HCT116 (cell line): ENCODE data around the gene SSR1. TPM values are rescaled to one million over a fixed set of nuclear protein-coding genes. Genes with fewer than 3 reads are reported as not detected.

Source experiments
- ATAC-seq: fragments of 200-7000 bp; cut with Tn5 transposase; 2 replicates; pipeline ENCODE4 v1.9.1; 2020; ENCODE audit warnings: mild to moderate bottlenecking, moderate library complexity
- BruUV-seq: library from RNA; stranded (reverse); fragments of 400-500 nt; replicated peaks from 2 replicates; lab custom pipeline; 2021; lab: Mats Ljungman, UMichigan
- CTCF ChIA-PET: fragments of 300-600 bp; sonication (Branson Sonifier 250); formaldehyde crosslinking; loops from one replicate; lab custom pipeline; 2021; ENCODE audit warnings: antibody characterized with exemption; lab: Charles Lee
- POLR2A ChIA-PET: fragments of 300-600, 350-600 bp; sonication (Branson Sonifier 250); formaldehyde crosslinking; loops from one replicate; lab custom pipeline; 2021; ENCODE audit warnings: antibody characterized with exemption; lab: Charles Lee
- RAD21 ChIA-PET, 2 experiments: fragments of 300-600 bp; sonication (Branson Sonifier 250); formaldehyde crosslinking; loops; one replicate each; lab custom pipeline; 2023; ENCODE audit warnings: low total read pairs in 2 of 2; ENCODE audit not compliant: uncharacterized antibody in 2 of 2, unreplicated experiment in 2 of 2, low non-redundant PET in 1 of 2; lab: Charles Lee
- DNase-seq: peaks from one replicate; pipeline ENCODE4 v3.0.0-alpha.2; 2010; ENCODE audit warnings: low read depth, low spot score
- H2AFZ ChIP-seq: fragments of 200-600 bp; shearing (Covaris generic), sonication (generic); 2 replicates; pipeline ENCODE4 v1.6.1; 2017; ENCODE audit warnings: low read depth, mixed run types, mixed read lengths, antibody characterized with exemption, low read length; ENCODE audit not compliant: poor library complexity, severe bottlenecking
- H3K27ac ChIP-seq: 2 replicates; pipeline ENCODE4 v1.5.1; 2012; ENCODE audit warnings: low read depth, low read length
- H3K27me3 ChIP-seq: fragments of 200-600 bp; sonication (generic); 2 replicates; pipeline ENCODE4 v1.6.1; 2016; ENCODE audit warnings: mixed run types, low read length, mixed read lengths; ENCODE audit not compliant: insufficient read depth
- H3K36me3 ChIP-seq, 2 experiments: fragments of 200-500 bp in 1 of 2; fragments of 200-600 bp in 1 of 2; sonication (Bioruptor generic) in 1 of 2; sonication (generic) in 1 of 2; 2 replicates each; pipeline versions ENCODE4 v1.5.1 to v1.6.1; 2014 to 2016; ENCODE audit warnings: low read length in 2 of 2, inconsistent platforms in 1 of 2, mixed read lengths in 1 of 2, mixed run types in 1 of 2; ENCODE audit not compliant: insufficient read depth in 2 of 2, control insufficient read depth in 1 of 2
- H3K4me1 ChIP-seq, 2 experiments: fragments of 200-600 bp in 1 of 2; sonication (generic) in 1 of 2; 2 replicates each; pipeline versions ENCODE4 v1.5.1 to v1.6.1; 2012 to 2017; ENCODE audit warnings: low read length in 2 of 2, inconsistent platforms in 1 of 2, mild to moderate bottlenecking in 1 of 2, mixed read lengths in 1 of 2, mixed run types in 1 of 2, moderate library complexity in 1 of 2; ENCODE audit not compliant: insufficient read depth in 2 of 2, control insufficient read depth in 1 of 2
- H3K4me2 ChIP-seq: fragments of 200-600 bp; sonication (generic); 2 replicates; pipeline ENCODE4 v1.6.1; 2017; ENCODE audit warnings: mixed run types, low read length, mixed read lengths
- H3K4me3 ChIP-seq, 2 experiments: fragments of 200-600 bp in 1 of 2; sonication (generic) in 1 of 2; replicated peaks in 1 of 2; 2 replicates each; pipeline ENCODE4 v1.5.1; 2011 to 2016; ENCODE audit warnings: low read length in 2 of 2, control low read depth in 1 of 2, low read depth in 1 of 2, mild to moderate bottlenecking in 1 of 2, mixed read lengths in 1 of 2, mixed run types in 1 of 2
- H3K79me2 ChIP-seq: fragments of 200-600 bp; sonication (generic); 2 replicates; pipeline ENCODE4 v1.6.1; 2017; ENCODE audit warnings: mild to moderate bottlenecking, mixed run types, low read length, moderate library complexity, mixed read lengths; ENCODE audit not compliant: insufficient read depth
- H3K9ac ChIP-seq: fragments of 200-600 bp; sonication (generic); 2 replicates; pipeline ENCODE4 v1.6.1; 2016; ENCODE audit warnings: low read length, mixed read lengths
- H3K9me2 ChIP-seq: fragments of 200-600 bp; sonication (generic), shearing (Covaris generic); 2 replicates; pipeline ENCODE4 v1.6.1; 2017; ENCODE audit warnings: mixed run types, mild to moderate bottlenecking, moderate library complexity; ENCODE audit not compliant: insufficient read depth
- H3K9me3 ChIP-seq, 2 experiments: fragments of 200-500 bp in 1 of 2; fragments of 200-600 bp in 1 of 2; sonication (Bioruptor generic) in 1 of 2; sonication (generic) in 1 of 2; 2 replicates each; pipeline ENCODE4 v1.6.1; 2014 to 2017; ENCODE audit warnings: low read length in 2 of 2, mixed read lengths in 2 of 2, inconsistent platforms in 1 of 2, low read depth in 1 of 2, mild to moderate bottlenecking in 1 of 2, mixed run types in 1 of 2, moderate library complexity in 1 of 2; ENCODE audit not compliant: control insufficient read depth in 1 of 2, insufficient read depth in 1 of 2
- H4K20me1 ChIP-seq: fragments of 200-600 bp; sonication (generic), shearing (Covaris generic); 2 replicates; pipeline ENCODE4 v1.6.1; 2017; ENCODE audit warnings: mixed run types, mild to moderate bottlenecking, moderate library complexity; ENCODE audit not compliant: insufficient read depth
- ATF3 ChIP-seq: IDR thresholded peaks from 2 replicates; pipeline ENCODE4 v1.6.1; 2012
- CEBPB ChIP-seq: IDR thresholded peaks from 2 replicates; pipeline ENCODE4 v1.6.1; 2012; ENCODE audit warnings: low read depth
- ELF1 ChIP-seq: IDR thresholded peaks from 2 replicates; pipeline ENCODE4 v1.6.1; 2012; ENCODE audit warnings: low read depth, borderline replicate concordance
- EZH2 ChIP-seq: fragments of 200-600 bp; sonication (generic); IDR thresholded peaks from 2 replicates; pipeline ENCODE4 v1.6.1; 2017; ENCODE audit warnings: antibody characterized with exemption, mixed run types
- EZH2phosphoT487 ChIP-seq: fragments of 200-600 bp; IDR thresholded peaks from 2 replicates; pipeline ENCODE4 v1.6.1; 2018; ENCODE audit warnings: antibody characterized with exemption, borderline replicate concordance
- FOSL1 ChIP-seq: IDR thresholded peaks from 2 replicates; pipeline ENCODE4 v1.6.1; 2012; ENCODE audit warnings: low read depth
- JUND ChIP-seq: IDR thresholded peaks from 2 replicates; pipeline ENCODE4 v1.6.1; 2012
- RAD21 ChIP-seq: IDR thresholded peaks from 2 replicates; pipeline ENCODE4 v1.6.1; 2012; ENCODE audit warnings: low read depth, mild to moderate bottlenecking
- REST ChIP-seq: IDR thresholded peaks from 2 replicates; pipeline ENCODE4 v1.6.1; 2012; ENCODE audit warnings: low read depth
- SIN3A ChIP-seq: IDR thresholded peaks from 2 replicates; pipeline ENCODE4 v1.6.1; 2012; ENCODE audit warnings: low read depth
- SRF ChIP-seq: IDR thresholded peaks from 2 replicates; pipeline ENCODE4 v1.6.1; 2012; ENCODE audit warnings: low read depth
- YY1 ChIP-seq: IDR thresholded peaks from 2 replicates; pipeline ENCODE4 v1.6.1; 2011; ENCODE audit warnings: low read length, low read depth, moderate library complexity, mild to moderate bottlenecking; ENCODE audit not compliant: insufficient replicate concordance; ENCODE audit errors: extremely low read depth
- ZFX ChIP-seq: fragments of 450-650 bp; IDR thresholded peaks from 2 replicates; pipeline ENCODE4 v1.6.1; 2017
- ZNF274 ChIP-seq: fragments of 200-500 bp; sonication (Bioruptor generic); IDR thresholded peaks from 2 replicates; pipeline ENCODE4 v1.6.1; 2014; ENCODE audit warnings: mild to moderate bottlenecking, low read depth, low read length, inconsistent platforms
- intact Hi-C: fragments of 100-400 bp; cut with micrococcal nuclease; formaldehyde crosslinking; loops from 2 replicates; pipeline ENCODE4 v1.10.0; 2022
- total RNA-seq: library from RNA; stranded (reverse); gene quantifications from one replicate; pipeline ENCODE4 v1.2.1, GENCODE V29; 2021; ENCODE audit not compliant: unreplicated experiment
- TF ChIP-seq, protein P1 (sequence below): IDR thresholded peaks from 2 replicates; pipeline ENCODE4 v1.6.1; 2012
- TF ChIP-seq, protein P2 (sequence below), 3 experiments: fragments of 200-600 bp in 1 of 3; sonication (generic) in 1 of 3; IDR thresholded peaks in 2 of 3; conservative IDR thresholded peaks in 1 of 3; 2 replicates each; pipeline ENCODE4 v1.5.1; 2012 to 2017; ENCODE audit warnings: low read depth in 2 of 3, low read length in 2 of 3, antibody characterized with exemption in 1 of 3, borderline replicate concordance in 1 of 3, control low read depth in 1 of 3, mild to moderate bottlenecking in 1 of 3, mixed read lengths in 1 of 3, mixed run types in 1 of 3, moderate library complexity in 1 of 3; ENCODE audit not compliant: insufficient read depth in 1 of 3

Gene SSR1
- total RNA-seq, 1 experiment from 2014 or later = 127 TPM

DNA sequence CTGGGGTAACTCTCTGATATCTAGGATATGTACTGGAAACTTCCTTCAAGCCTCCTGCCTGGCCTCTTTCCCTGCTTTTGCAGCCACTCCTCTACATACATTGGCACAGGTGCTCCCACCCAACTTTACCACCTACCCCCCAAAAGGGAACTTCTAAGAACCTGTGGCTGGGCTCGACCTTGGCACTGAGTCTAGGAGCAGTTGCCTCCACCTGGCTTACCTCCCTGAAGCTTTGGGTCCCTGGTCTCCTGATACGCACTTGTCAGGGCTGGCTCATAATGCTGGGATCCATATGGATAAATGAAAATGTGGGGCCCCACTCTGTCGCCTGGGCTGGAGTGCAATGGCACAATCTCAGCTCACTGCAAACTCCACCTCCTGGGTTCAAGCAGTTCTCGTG, 56.2 kb downstream of the SSR1 start:
- Histone ChIP-seq H3K36me3 (no peaks in the 10 kb centered on the region; a peak in 1 of 4 replicates), H3K27ac (no peak overlapping the region), H3K4me3 (no peak overlapping the region), H4K20me1 (no peaks in the 10 kb centered on the region), H3K9me2 (no peaks in the 10 kb centered on the region), H2AFZ (no peak overlapping the region), H3K4me2 (no peak overlapping the region), H3K79me2 (no peaks in the 10 kb centered on the region), H3K9ac (no peak overlapping the region), H3K4me1 (peaks cover 8 to 15% of the 10 kb centered on the region in 2 experiments), H3K27me3 (no peaks in the 10 kb centered on the region), H3K9me3 (no peaks in the 10 kb centered on the region)
- ChIA-PET POLR2A (no interaction called here), CTCF (no interaction called here), RAD21 (no interaction called here)
- intact Hi-C loops = no loop called here
- DNase-seq (no peak), ATAC-seq (no peak)
- TF ChIP-seq, protein P1, sequence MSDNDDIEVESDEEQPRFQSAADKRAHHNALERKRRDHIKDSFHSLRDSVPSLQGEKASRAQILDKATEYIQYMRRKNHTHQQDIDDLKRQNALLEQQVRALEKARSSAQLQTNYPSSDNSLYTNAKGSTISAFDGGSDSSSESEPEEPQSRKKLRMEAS = no peak
- TF ChIP-seq RAD21 = no peak
- no peak for TF ChIP-seq ZFX
- BruUV-seq = no TSS peak

DNA sequence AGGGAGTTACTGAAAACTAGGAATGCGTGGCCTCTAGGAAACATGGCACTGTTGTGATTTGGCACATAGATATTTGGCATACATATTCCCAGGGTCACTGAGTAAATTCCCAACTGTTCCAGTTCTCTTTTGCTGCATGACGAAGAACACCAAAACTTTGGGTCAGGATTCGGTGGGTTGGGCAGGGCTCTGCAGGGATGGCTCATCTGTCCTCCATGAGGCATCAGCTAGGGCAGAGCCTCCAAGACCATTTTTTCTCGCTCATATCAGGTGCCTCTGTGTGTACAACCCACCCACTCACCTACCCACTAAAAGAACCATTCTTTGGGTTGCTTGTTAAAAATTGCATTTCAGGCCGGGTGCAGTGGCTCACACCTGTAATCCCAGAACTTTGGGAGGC, 57.1 kb downstream of the SSR1 start:
- ChIA-PET POLR2A (no interaction called here), RAD21 (no interaction called here), CTCF (no interaction called here)
- H3K9ac ChIP-seq = no peak overlapping the region
- H3K79me2 ChIP-seq = no peaks in the 10 kb centered on the region
- peaks cover 6 to 7% of the 10 kb centered on the region in 2 experiments for H3K4me1 ChIP-seq
- H3K9me2 ChIP-seq = no peaks in the 10 kb centered on the region
- no peaks in the 10 kb centered on the region for H4K20me1 ChIP-seq
- H3K36me3 ChIP-seq = no peaks in the 10 kb centered on the region; a peak in 1 of 4 replicates
- H3K27ac ChIP-seq = no peak overlapping the region
- intact Hi-C loops = no loop called here
- H3K4me2 ChIP-seq = no peak overlapping the region
- no peaks in the 10 kb centered on the region for H3K9me3 ChIP-seq
- ATAC-seq (no peak), DNase-seq (no peak)
- no peaks in the 10 kb centered on the region for H3K27me3 ChIP-seq
- no peak overlapping the region for H2AFZ ChIP-seq
- no TSS peak for BruUV-seq
- no peak overlapping the region for H3K4me3 ChIP-seq
- TF ChIP-seq, protein P1 = no peak
- TF ChIP-seq ATF3 (no peak), ZNF274 (no peak), SRF (no peak), CEBPB (no peak), EZH2 (no peak), ELF1 (no peak), FOSL1 (no peak), SIN3A (no peak), EZH2phosphoT487 (no peak), REST (no peak), JUND (no peak), YY1 (no peak)
- TF ChIP-seq, protein P2, sequence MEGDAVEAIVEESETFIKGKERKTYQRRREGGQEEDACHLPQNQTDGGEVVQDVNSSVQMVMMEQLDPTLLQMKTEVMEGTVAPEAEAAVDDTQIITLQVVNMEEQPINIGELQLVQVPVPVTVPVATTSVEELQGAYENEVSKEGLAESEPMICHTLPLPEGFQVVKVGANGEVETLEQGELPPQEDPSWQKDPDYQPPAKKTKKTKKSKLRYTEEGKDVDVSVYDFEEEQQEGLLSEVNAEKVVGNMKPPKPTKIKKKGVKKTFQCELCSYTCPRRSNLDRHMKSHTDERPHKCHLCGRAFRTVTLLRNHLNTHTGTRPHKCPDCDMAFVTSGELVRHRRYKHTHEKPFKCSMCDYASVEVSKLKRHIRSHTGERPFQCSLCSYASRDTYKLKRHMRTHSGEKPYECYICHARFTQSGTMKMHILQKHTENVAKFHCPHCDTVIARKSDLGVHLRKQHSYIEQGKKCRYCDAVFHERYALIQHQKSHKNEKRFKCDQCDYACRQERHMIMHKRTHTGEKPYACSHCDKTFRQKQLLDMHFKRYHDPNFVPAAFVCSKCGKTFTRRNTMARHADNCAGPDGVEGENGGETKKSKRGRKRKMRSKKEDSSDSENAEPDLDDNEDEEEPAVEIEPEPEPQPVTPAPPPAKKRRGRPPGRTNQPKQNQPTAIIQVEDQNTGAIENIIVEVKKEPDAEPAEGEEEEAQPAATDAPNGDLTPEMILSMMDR (IDR thresholded peaks at IDR 0.05 in 2 of 3, conservative IDR thresholded peaks at IDR 0.05 in 1 of 3; ENCODE audit: borderline replicate concordance in 1 of 3, insufficient read depth in 1 of 3, low read depth in 2 of 3, low read length in 2 of 3) = no peak
